Measurements from ENCODE around the gene SFSWAP.
"Not testable (repeated sequence)": the region's sequence is repeated elsewhere in the genome, so short reads cannot be mapped to it uniquely, and the experiment has no call there.

The SFSWAP gene

GRCh38 chr12:131794061-131794460 lies 83.2 kb downstream of the SFSWAP start:
- DNase-seq: no peak

- DNase-seq: no peak
These were observed 83.7 kb downstream of the SFSWAP start for GRCh38 chr12:131794573-131794972.

GRCh38 chr12:131795064-131795463 lies 84.2 kb downstream of the SFSWAP start:
- no peak for DNase-seq

GRCh38 chr12:131795690-131796410 lies 85.0 kb downstream of the SFSWAP start:
- DNase-seq: no peak

- no peak for DNase-seq
These were observed 85.5 kb downstream of the SFSWAP start for GRCh38 chr12:131796411-131796736.

GRCh38 chr12:131796754-131797587 lies 86.1 kb downstream of the SFSWAP start:
- no peak for DNase-seq

GRCh38 chr12:131797588-131797934 lies 86.7 kb downstream of the SFSWAP start:
- no peak for DNase-seq

- no peak for DNase-seq
These were observed 88.3 kb downstream of the SFSWAP start for GRCh38 chr12:131799195-131799594.

GRCh38 chr12:131799828-131800593 lies 89.1 kb downstream of the SFSWAP start:
- DNase-seq: no peak

GRCh38 chr12:131800594-131801135 lies 89.8 kb downstream of the SFSWAP start:
- DNase-seq: no peak

GRCh38 chr12:131801254-131801866 lies 90.5 kb downstream of the SFSWAP start:
- DNase-seq: no peak

GRCh38 chr12:131803961-131804521 lies 93.2 kb downstream of the SFSWAP start:
- DNase-seq: no peak

GRCh38 chr12:131805421-131805820 lies 94.5 kb downstream of the SFSWAP start:
- no peak for DNase-seq

GRCh38 chr12:131806674-131807073 lies 95.8 kb downstream of the SFSWAP start:
- no peak for DNase-seq

GRCh38 chr12:131808744-131809371 lies 98.0 kb downstream of the SFSWAP start:
- no peak for DNase-seq

- not testable (repeated sequence) for DNase-seq
These were observed 98.8 kb downstream of the SFSWAP start for GRCh38 chr12:131809476-131810254.

GRCh38 chr12:131810726-131811125 lies 99.8 kb downstream of the SFSWAP start:
- no peak for DNase-seq

- DNase-seq: no peak
These were observed 104.2 kb downstream of the SFSWAP start for GRCh38 chr12:131815131-131815530.

GRCh38 chr12:131816495-131816894 lies 105.6 kb downstream of the SFSWAP start:
- no peak for DNase-seq

- no peak for DNase-seq
These were observed 106.4 kb downstream of the SFSWAP start for GRCh38 chr12:131817241-131817640.
